UCSD-AML1 (cell line): ENCODE data around the gene CDC42BPA.

Source experiments
- DNase-seq: peaks from one replicate; lab custom pipeline; 2025; ENCODE audit not compliant: unreplicated experiment; lab: John Stamatoyannopoulos, UW

The CDC42BPA gene

GRCh38 chr1:226950316-226950715 lies 368.0 kb downstream of the CDC42BPA start:
- no peak for DNase-seq

GRCh38 chr1:226949401-226949800 lies 368.9 kb downstream of the CDC42BPA start:
- no peak for DNase-seq

- DNase-seq = no peak
Observed at GRCh38 chr1:226948996-226949395, 369.3 kb downstream of the CDC42BPA start.

GRCh38 chr1:226948480-226948879 lies 369.8 kb downstream of the CDC42BPA start:
- no peak for DNase-seq

GRCh38 chr1:226948051-226948450 lies 370.2 kb downstream of the CDC42BPA start:
- DNase-seq = no peak

- no peak for DNase-seq
Observed at GRCh38 chr1:226946841-226947240, 371.5 kb downstream of the CDC42BPA start.

- DNase-seq = no peak
Observed at GRCh38 chr1:226946285-226946684, 372.0 kb downstream of the CDC42BPA start.

GRCh38 chr1:226945858-226946245 lies 372.4 kb downstream of the CDC42BPA start:
- DNase-seq = no peak

- no peak for DNase-seq
Observed at GRCh38 chr1:226945106-226945857, 373.0 kb downstream of the CDC42BPA start.

- DNase-seq = no peak
Observed at GRCh38 chr1:226943927-226944326, 374.4 kb downstream of the CDC42BPA start.

- DNase-seq = no peak
Observed at GRCh38 chr1:226943156-226943555, 375.1 kb downstream of the CDC42BPA start.

- no peak for DNase-seq
Observed at GRCh38 chr1:226942392-226942791, 375.9 kb downstream of the CDC42BPA start.

GRCh38 chr1:226940806-226941067 lies 377.6 kb downstream of the CDC42BPA start:
- no peak for DNase-seq

- peak; percentile 99 for DNase-seq
Observed at GRCh38 chr1:226940029-226940805, 378.1 kb downstream of the CDC42BPA start, which contains the start of gene COQ8A. Gene COQ8A, plus strand, starts transcription at chr1:226940294. Its CDS starts 21,092 bp downstream, at chr1:226961386.
